ENCODE measurements around the gene FMOD.
A peak's percentile ranks its signal among the peaks of the same experiment; 100 is the strongest.

Gene FMOD

GRCh38 chr1:203351037-203351625, at the start of gene FMOD:
FMOD (minus strand) TSS chr1:203351122; CDS start chr1:203348270, 2,852 bp downstream.
- no peak for DNase-seq

GRCh38 chr1:203396595-203397194, 45.8 kb upstream of the FMOD start:
- DNase-seq = no peak

- DNase-seq = no peak
Measured at GRCh38 chr1:203395751-203396150, 44.8 kb upstream of the FMOD start.

GRCh38 chr1:203390298-203390697, 39.4 kb upstream of the FMOD start:
- no peak for DNase-seq

GRCh38 chr1:203388683-203389082, 37.8 kb upstream of the FMOD start:
- no peak for DNase-seq

GRCh38 chr1:203382026-203382425, 31.1 kb upstream of the FMOD start:
- DNase-seq = no peak

- DNase-seq = no peak
Measured at GRCh38 chr1:203381151-203381751, 30.3 kb upstream of the FMOD start.

- no peak for DNase-seq
Measured at GRCh38 chr1:203380420-203381150, 29.7 kb upstream of the FMOD start.

GRCh38 chr1:203379825-203380224, 28.9 kb upstream of the FMOD start:
- no peak for DNase-seq

GRCh38 chr1:203378556-203379245, 27.8 kb upstream of the FMOD start:
- no peak for DNase-seq

GRCh38 chr1:203373991-203374390, 23.1 kb upstream of the FMOD start:
- DNase-seq = no peak

GRCh38 chr1:203373002-203373401, 22.1 kb upstream of the FMOD start:
- no peak for DNase-seq

GRCh38 chr1:203371288-203371687, 20.4 kb upstream of the FMOD start:
- no peak for DNase-seq

- no peak for DNase-seq
Measured at GRCh38 chr1:203369666-203370065, 18.7 kb upstream of the FMOD start.

- no peak for DNase-seq
Measured at GRCh38 chr1:203368624-203369451, 17.9 kb upstream of the FMOD start.

- DNase-seq = peak; percentile 80
Measured at GRCh38 chr1:203367057-203367456, 16.1 kb upstream of the FMOD start.

- DNase-seq = no peak
Measured at GRCh38 chr1:203366476-203366875, 15.6 kb upstream of the FMOD start.

GRCh38 chr1:203364806-203365205, 13.9 kb upstream of the FMOD start:
- DNase-seq = no peak

- no peak for DNase-seq
Measured at GRCh38 chr1:203364094-203364801, 13.3 kb upstream of the FMOD start.

GRCh38 chr1:203362720-203363025, 11.8 kb upstream of the FMOD start:
- DNase-seq = no peak

GRCh38 chr1:203361945-203362719, 11.2 kb upstream of the FMOD start:
- no peak for DNase-seq

Data from NCI-H2081 treated with DMSO at 0.1 percent for 48 hours (cell line).